Muscle layer of duodenum (tissue), 2 donors: Measurements from ENCODE around the gene RCBTB2.
"Not testable (repeated sequence)": the region's sequence is repeated elsewhere in the genome, so short reads cannot be mapped to it uniquely, and the experiment has no call there.

Experiments
- H3K27ac ChIP-seq: one replicate; pipeline ENCODE4 v1.7.0; 2013; ENCODE audit warnings: mild to moderate bottlenecking, low read length
- H3K27me3 ChIP-seq: one replicate; pipeline ENCODE4 v1.7.0; 2013; ENCODE audit warnings: low read depth, mild to moderate bottlenecking, control low read depth, low read length
- H3K36me3 ChIP-seq, 2 donors: one replicate each; pipeline ENCODE4 v1.7.0; 2013; ENCODE audit warnings: low read length in 2 of 2, control low read depth in 1 of 2, mild to moderate bottlenecking in 1 of 2; ENCODE audit not compliant: insufficient read depth in 2 of 2, control insufficient read depth in 1 of 2
- H3K4me1 ChIP-seq, 2 donors: one replicate each; pipeline ENCODE4 v1.7.0; 2013; ENCODE audit warnings: low read length in 2 of 2, mild to moderate bottlenecking in 2 of 2, control low read depth in 1 of 2, moderate library complexity in 1 of 2; ENCODE audit not compliant: insufficient read depth in 2 of 2, control insufficient read depth in 1 of 2
- H3K4me3 ChIP-seq, 2 donors: one replicate each; pipeline ENCODE4 v1.7.0; 2013; ENCODE audit warnings: low read length in 2 of 2, low read depth in 1 of 2, mild to moderate bottlenecking in 1 of 2
- H3K9me3 ChIP-seq, 2 donors: one replicate each; pipeline ENCODE4 v1.7.0; 2013; ENCODE audit warnings: low read length in 2 of 2, control low read depth in 1 of 2, mild to moderate bottlenecking in 1 of 2; ENCODE audit not compliant: control insufficient read depth in 1 of 2
- donor health status: healthy.

RCBTB2 gene

DNA sequence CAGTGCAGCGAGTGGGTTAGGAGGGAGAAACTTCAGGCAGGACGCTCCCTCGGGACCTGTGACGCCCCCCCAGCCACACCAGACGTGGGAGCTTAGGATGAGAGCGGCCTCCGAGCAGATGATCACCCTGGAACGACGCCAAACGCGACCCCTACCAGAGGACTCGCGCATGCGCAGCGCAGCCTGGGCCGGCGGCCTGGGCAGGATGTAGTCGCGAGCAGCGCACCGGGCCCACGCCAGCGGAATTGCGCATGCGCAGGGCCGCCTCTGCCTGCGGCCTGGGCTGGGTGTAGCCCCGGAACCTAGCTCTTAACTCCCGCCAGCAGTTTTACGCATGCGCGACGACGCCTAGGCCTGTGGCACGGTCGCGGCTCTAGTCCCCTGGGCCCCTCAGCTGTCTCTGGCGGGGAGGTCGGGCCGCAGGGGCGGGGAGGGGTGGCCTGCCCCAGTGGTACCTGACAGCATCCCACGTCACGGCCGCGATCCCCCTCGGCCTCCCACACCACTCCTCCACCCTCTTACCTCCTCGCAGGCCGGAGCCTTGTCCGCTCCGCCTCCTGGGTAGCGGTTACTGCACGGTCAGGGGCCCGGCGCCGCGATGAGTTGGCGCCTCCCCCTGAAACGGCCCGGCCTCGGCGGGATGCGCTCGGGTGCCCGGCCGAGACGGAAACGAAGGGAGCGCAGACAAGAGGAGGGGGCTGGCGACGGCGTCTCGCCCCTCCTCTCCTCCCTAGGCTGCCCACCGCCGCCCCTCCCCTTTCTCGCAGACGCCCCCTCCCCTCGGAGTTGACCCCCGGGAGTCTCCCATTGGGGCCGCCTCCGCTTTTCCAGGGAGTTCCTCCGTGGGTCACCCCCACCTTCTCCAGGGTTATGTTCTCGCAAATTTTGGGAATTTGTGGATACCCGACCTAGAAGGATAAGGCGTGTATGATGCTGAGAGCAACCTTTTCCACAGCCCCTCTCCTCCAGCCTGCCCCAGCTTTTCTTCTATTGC is at the start of gene RCBTB2:
Gene RCBTB2 (minus strand): TSS at position 575 of the 994 bp plus-strand sequence. CDS start 11,141 bp downstream, outside the sequence.
- H3K36me3 ChIP-seq = no peaks in the 10 kb centered on the region
- no peaks in the 10 kb centered on the region for H3K27me3 ChIP-seq
- H3K9me3 ChIP-seq = no peaks in the 10 kb centered on the region
- H3K27ac ChIP-seq = peak within 1 kb of the TSS; percentile 99
- H3K4me3 ChIP-seq = peak within 1 kb of the TSS; percentile 83 to 98
- peaks cover 5 to 6% of the 10 kb centered on the region in 2 donors for H3K4me1 ChIP-seq

DNA sequence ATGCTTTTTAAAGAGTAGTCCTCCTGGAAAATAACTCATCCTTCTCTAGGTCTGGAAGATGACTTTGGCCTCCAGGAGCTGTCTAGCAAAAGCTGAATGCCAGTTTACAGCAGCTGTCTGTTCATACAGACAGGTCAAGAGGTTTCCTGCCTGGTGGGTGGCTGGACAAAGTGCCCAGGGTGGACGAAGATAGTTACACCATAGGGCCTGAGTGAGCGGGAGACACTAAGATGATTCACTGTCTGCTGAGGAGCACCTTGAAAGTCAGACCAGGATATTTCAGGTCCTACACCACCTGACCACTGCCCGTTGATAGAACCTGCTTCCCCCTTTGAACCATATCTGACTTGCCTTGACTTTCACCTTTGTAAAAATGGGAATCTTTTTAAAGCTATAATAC is 49.2 kb upstream of the RCBTB2 start:
- no peaks in the 10 kb centered on the region for H3K27me3 ChIP-seq
- no peak overlapping the region for H3K4me3 ChIP-seq
- H3K9me3 ChIP-seq = no peaks in the 10 kb centered on the region
- H3K36me3 ChIP-seq = no peaks in the 10 kb centered on the region
- peaks cover 5 to 21% of the 10 kb centered on the region in 2 donors for H3K4me1 ChIP-seq
- H3K27ac ChIP-seq = no peak overlapping the region

DNA sequence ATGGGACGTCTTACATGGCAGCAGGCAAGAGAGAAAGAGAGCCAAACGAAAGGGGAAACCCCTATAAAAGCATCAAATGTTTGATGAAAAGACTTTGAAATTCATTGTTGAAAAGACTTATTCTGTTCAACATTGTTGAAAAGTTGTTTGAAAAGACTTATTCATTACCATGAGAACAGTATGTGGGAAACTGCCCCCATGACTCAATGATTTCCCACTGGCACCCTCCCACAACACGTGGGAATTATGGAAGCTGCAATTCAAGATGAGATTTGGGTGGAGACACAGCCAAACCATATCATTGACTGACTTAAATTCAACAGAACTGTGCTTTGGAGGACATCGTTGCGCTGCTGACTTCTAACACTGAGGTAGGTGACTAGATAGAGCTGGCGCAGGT is 48.0 kb upstream of the RCBTB2 start:
- H3K36me3 ChIP-seq = no peaks in the 10 kb centered on the region
- H3K27me3 ChIP-seq = no peaks in the 10 kb centered on the region
- no peak overlapping the region for H3K27ac ChIP-seq
- peaks cover 5 to 12% of the 10 kb centered on the region in 2 donors for H3K4me1 ChIP-seq
- H3K4me3 ChIP-seq = no peak overlapping the region
- H3K9me3 ChIP-seq = no peaks in the 10 kb centered on the region

- no peaks in the 10 kb centered on the region for H3K36me3 ChIP-seq
- H3K9me3 ChIP-seq = no peaks in the 10 kb centered on the region
- no peak overlapping the region for H3K4me3 ChIP-seq
- no peak overlapping the region for H3K27ac ChIP-seq
- H3K4me1 ChIP-seq = peaks cover 5 to 9% of the 10 kb centered on the region in 2 donors
- no peaks in the 10 kb centered on the region for H3K27me3 ChIP-seq
Measured at GRCh38 chr13:48580185-48580803, 47.4 kb upstream of the RCBTB2 start.

DNA sequence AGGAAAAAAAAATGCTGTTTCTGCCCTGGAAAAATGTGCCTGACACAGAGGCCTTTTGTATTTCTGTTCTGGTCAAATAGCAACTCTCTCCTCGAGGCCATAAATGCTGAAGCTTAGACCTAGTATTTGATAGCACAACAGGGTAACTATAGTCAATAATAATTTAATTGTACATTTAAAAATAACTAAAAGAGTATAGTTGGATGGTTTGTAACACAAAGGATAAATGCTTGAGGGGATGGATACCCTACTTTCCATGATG is 47.0 kb upstream of the RCBTB2 start:
- H3K4me1 ChIP-seq, H3K9me3 ChIP-seq, H3K27ac ChIP-seq, H3K4me3 ChIP-seq, H3K36me3 ChIP-seq, H3K27me3 ChIP-seq: not testable (repeated sequence)

- peak overlapping the region; percentile 32 for H3K27ac ChIP-seq
- no peaks in the 10 kb centered on the region for H3K9me3 ChIP-seq
- H3K36me3 ChIP-seq = no peaks in the 10 kb centered on the region
- no peaks in the 10 kb centered on the region for H3K27me3 ChIP-seq
- H3K4me1 ChIP-seq = peaks cover under 1% of the 10 kb centered on the region in 2 donors
- H3K4me3 ChIP-seq = no peak overlapping the region
Measured at GRCh38 chr13:48579165-48579918, 46.5 kb upstream of the RCBTB2 start.

DNA sequence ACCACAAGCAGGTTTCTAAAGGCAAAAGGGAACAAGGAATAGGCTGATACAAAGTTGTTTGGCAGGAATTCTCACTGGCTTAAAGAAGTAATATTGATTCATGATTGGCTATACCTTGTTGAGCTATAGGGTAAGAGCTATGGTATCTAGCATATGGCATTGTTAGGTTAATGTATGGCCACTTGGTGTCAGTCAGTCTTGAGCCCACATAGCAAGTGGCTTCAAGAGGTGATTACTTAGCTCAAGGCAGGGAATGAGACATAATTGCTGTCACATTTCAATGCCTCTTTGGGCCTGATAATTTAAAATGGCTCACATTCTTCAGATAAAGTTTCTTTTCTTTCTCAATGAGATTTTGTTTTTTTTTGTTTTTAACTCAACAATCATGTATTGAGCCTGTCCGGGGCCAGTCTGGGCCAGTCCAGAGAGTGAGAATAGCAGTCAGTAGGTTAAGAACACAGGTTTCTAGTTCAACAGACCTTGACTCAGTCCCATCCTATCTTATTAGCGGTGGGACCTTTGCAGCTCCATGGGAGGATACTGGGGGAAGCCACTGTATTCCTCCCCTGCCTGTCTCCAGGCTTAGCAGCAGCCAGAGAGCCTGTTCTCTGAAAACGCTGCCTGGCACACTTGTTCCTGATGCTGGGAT is 45.8 kb upstream of the RCBTB2 start:
- H3K27ac ChIP-seq = peak overlapping the region; percentile 32
- no peak overlapping the region for H3K4me3 ChIP-seq
- no peaks in the 10 kb centered on the region for H3K9me3 ChIP-seq
- H3K36me3 ChIP-seq = no peaks in the 10 kb centered on the region
- no peaks in the 10 kb centered on the region for H3K27me3 ChIP-seq
- no peaks in the 10 kb centered on the region for H3K4me1 ChIP-seq

GRCh38 chr13:48576448-48577010 is 43.6 kb upstream of the RCBTB2 start:
- Histone ChIP-seq H3K36me3 (no peaks in the 10 kb centered on the region), H3K4me1 (no peaks in the 10 kb centered on the region), H3K9me3 (no peaks in the 10 kb centered on the region), H3K27me3 (no peaks in the 10 kb centered on the region), H3K27ac (no peak overlapping the region), H3K4me3 (no peak overlapping the region)

- Histone ChIP-seq H3K27ac (no peak overlapping the region), H3K4me1 (peaks cover 0 to 9% of the 10 kb centered on the region in 2 donors), H3K27me3 (no peaks in the 10 kb centered on the region), H3K9me3 (no peaks in the 10 kb centered on the region), H3K36me3 (no peaks in the 10 kb centered on the region), H3K4me3 (no peak overlapping the region)
Measured at GRCh38 chr13:48575031-48575430, 42.2 kb upstream of the RCBTB2 start.

DNA sequence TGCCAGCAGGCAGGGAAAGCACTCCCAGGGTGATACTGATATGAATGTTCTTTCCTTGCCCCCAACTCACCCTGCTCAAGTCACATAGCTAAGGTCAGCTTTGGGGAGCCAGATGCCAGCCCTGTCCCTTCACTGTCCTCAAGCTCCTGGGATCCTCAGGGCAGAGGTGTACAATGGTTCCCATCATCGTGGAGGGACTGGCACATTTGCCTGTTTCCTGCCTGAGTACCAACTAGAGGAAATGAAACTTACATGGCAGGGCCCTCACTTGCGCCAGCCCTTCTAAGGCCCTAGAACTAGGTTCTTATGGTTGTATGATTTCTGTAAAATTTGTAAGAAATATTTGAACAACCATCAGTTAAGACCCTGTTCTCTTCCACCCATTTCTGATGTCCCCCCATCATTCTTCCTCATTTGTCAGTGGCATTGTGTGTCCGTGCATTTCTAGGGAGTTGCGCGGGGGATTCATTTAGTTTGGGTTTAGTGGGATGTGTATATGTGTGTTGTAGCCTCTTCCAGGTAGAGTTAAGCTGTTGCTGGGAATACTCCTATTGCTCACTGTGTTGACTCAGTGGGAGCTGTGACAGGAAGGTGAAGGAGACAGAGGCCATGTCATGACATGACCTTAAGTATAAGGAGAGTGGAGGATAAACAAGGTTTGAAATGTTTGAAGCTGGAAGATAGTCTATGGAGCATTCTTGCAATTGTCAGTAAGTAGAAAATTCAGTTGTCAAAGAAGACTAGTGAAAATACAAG is 41.3 kb upstream of the RCBTB2 start:
- no peaks in the 10 kb centered on the region for H3K27me3 ChIP-seq
- H3K4me1 ChIP-seq = peaks cover 0 to 9% of the 10 kb centered on the region in 2 donors
- no peaks in the 10 kb centered on the region for H3K36me3 ChIP-seq
- H3K4me3 ChIP-seq = no peak overlapping the region
- H3K9me3 ChIP-seq = no peaks in the 10 kb centered on the region
- no peak overlapping the region for H3K27ac ChIP-seq
